Esophagus muscularis mucosa (tissue), 4 donors: ENCODE results near the gene ELOVL6. TPM values are rescaled to one million over a fixed set of nuclear protein-coding genes. Genes with fewer than 3 reads are reported as not detected.

Experiments
- DNase-seq: peaks from one replicate; pipeline ENCODE4 v3.0.0-alpha.2; 2017; ENCODE audit errors: extremely low spot score
- H3K27ac ChIP-seq, 4 donors: fragments of 200-600 bp; sonication (generic); replicated peaks in 1 of 4; 1 replicate in 3 of 4; 2 replicates in 1 of 4; pipeline ENCODE4 v1.5.1; 2016 to 2019; ENCODE audit warnings: mild to moderate bottlenecking in 1 of 4
- H3K27me3 ChIP-seq, 4 donors: fragments of 200-600 bp; sonication (generic); one replicate each; pipeline versions ENCODE4 v1.5.1 to v1.6.0; 2016 to 2019
- H3K36me3 ChIP-seq, 4 donors: fragments of 200-600 bp; sonication (generic); one replicate each; pipeline ENCODE4 v1.5.1; 2016 to 2019
- H3K4me1 ChIP-seq, 4 donors: fragments of 200-600 bp; sonication (generic); one replicate each; pipeline ENCODE4 v1.5.1; 2016 to 2019
- H3K4me3 ChIP-seq, 4 donors: fragments of 200-600 bp; sonication (generic); 1 replicate in 2 of 4; 2 replicates in 2 of 4; pipeline ENCODE4 v1.5.1; 2016 to 2019; ENCODE audit warnings: mild to moderate bottlenecking in 4 of 4, moderate library complexity in 1 of 4
- H3K9me3 ChIP-seq, 4 donors: fragments of 200-600 bp; sonication (generic); 1 replicate in 3 of 4; 2 replicates in 1 of 4; pipeline ENCODE4 v1.5.1; 2016 to 2019
- CTCF ChIP-seq, 3 experiments: fragments of 200-600 bp in 2 of 3; fragments of 450-650 bp in 1 of 3; sonication (generic) in 2 of 3; IDR thresholded peaks; one replicate each; pipeline ENCODE4 v1.5.1; 2017 to 2019; ENCODE audit warnings: antibody characterized with exemption in 3 of 3, mild to moderate bottlenecking in 2 of 3, moderate library complexity in 1 of 3
- EP300 ChIP-seq: sonication (generic); formaldehyde crosslinking; IDR thresholded peaks from one replicate; pipeline ENCODE4 v1.6.1; 2017; ENCODE audit warnings: antibody characterized with exemption
- POLR2A ChIP-seq: fragments of 450-650 bp; IDR thresholded peaks from one replicate; pipeline ENCODE4 v1.6.1; 2017; ENCODE audit warnings: antibody characterized with exemption, moderate library complexity, mild to moderate bottlenecking, low read depth
- POLR2AphosphoS5 ChIP-seq, 2 donors: sonication (generic); formaldehyde crosslinking; IDR thresholded peaks; one replicate each; pipeline ENCODE4 v1.6.1; 2017; ENCODE audit warnings: antibody characterized with exemption in 2 of 2
- WGBS: methylation state at CpG from one replicate; pipeline ENCODE4 v1.1.5; 2018; 5-methylcytosine and 5-hydroxymethylcytosine counted together
- intact Hi-C: fragments of 100-400 bp; cut with DNase I; formaldehyde crosslinking; loops from one replicate; pipeline ENCODE4 v1.15.1; 2023
- total RNA-seq, 4 donors: library from RNA; depleted of rRNA; stranded (reverse); fragments of >200 nt; gene quantifications; one replicate each; pipeline versions ENCODE4 v1.1.0 to v1.2.1, GENCODE V29; 2016

The ELOVL6 gene
- total RNA-seq, 4 donors from 2014 or later, result 1.7 to 3.1 (median 2.3) TPM

- H3K9me3 ChIP-seq, result no peaks in the 10 kb centered on the region
- no peak for DNase-seq
- intact Hi-C loops, result no loop called here
- no peaks in the 10 kb centered on the region for H3K4me1 ChIP-seq
- no peak overlapping the region for H3K27ac ChIP-seq
- no peaks in the 10 kb centered on the region for H3K27me3 ChIP-seq
- TF ChIP-seq EP300, result no peak
- WGBS, result 97% methylated on average over 6 of the region's 6 CpGs
- H3K4me3 ChIP-seq, result no peak overlapping the region
- no peaks in the 10 kb centered on the region for H3K36me3 ChIP-seq
These were observed 77.9 kb downstream of the ELOVL6 start for GRCh38 chr4:110120506-110120905.

GRCh38 chr4:110119880-110120279 is 78.5 kb downstream of the ELOVL6 start:
- WGBS, result 88% methylated on average over 1 of the region's 1 CpG
- TF ChIP-seq POLR2AphosphoS5 (IDR thresholded peaks at IDR 0.05), result no peak
- TF ChIP-seq CTCF (IDR thresholded peaks at IDR 0.05), result no peak
- no peak for TF ChIP-seq EP300
- TF ChIP-seq POLR2A, result no peak
- intact Hi-C loops, result no loop called here
- Histone ChIP-seq H3K4me1 (no peaks in the 10 kb centered on the region), H3K27me3 (no peaks in the 10 kb centered on the region), H3K36me3 (no peaks in the 10 kb centered on the region), H3K27ac (no peak overlapping the region), H3K9me3 (no peaks in the 10 kb centered on the region), H3K4me3 (no peak overlapping the region)
- DNase-seq, result no peak

GRCh38 chr4:110119337-110119736 is 79.1 kb downstream of the ELOVL6 start:
- DNase-seq, result no peak
- H3K27me3 ChIP-seq, result no peaks in the 10 kb centered on the region
- 72% methylated on average over 3 of the region's 3 CpGs for WGBS
- intact Hi-C loops, result no loop called here
- H3K36me3 ChIP-seq, result no peaks in the 10 kb centered on the region
- no peak overlapping the region for H3K4me3 ChIP-seq
- H3K27ac ChIP-seq, result no peak overlapping the region
- H3K9me3 ChIP-seq, result no peaks in the 10 kb centered on the region
- TF ChIP-seq CTCF (IDR thresholded peaks at IDR 0.05) (no peak), POLR2A (no peak), EP300 (no peak), POLR2AphosphoS5 (IDR thresholded peaks at IDR 0.05) (no peak)
- H3K4me1 ChIP-seq, result no peaks in the 10 kb centered on the region

- Histone ChIP-seq H3K4me3 (no peak overlapping the region), H3K4me1 (peaks cover 0 to 10% (median 8%) of the 10 kb centered on the region in 4 donors), H3K36me3 (no peaks in the 10 kb centered on the region), H3K27me3 (no peaks in the 10 kb centered on the region), H3K27ac (no peak overlapping the region), H3K9me3 (no peaks in the 10 kb centered on the region)
- no peak for DNase-seq
- intact Hi-C loops, result no loop called here
- TF ChIP-seq POLR2A (no peak), CTCF (IDR thresholded peaks at IDR 0.05) (no peak), POLR2AphosphoS5 (IDR thresholded peaks at IDR 0.05) (no peak), EP300 (no peak)
- 100% methylated on average over 4 of the region's 4 CpGs for WGBS
These were observed 86.4 kb downstream of the ELOVL6 start for GRCh38 chr4:110112056-110112455.

- H3K27me3 ChIP-seq, result no peaks in the 10 kb centered on the region
These were observed 89.0 kb downstream of the ELOVL6 start for GRCh38 chr4:110109455-110109854.

GRCh38 chr4:110108960-110109359 is 89.5 kb downstream of the ELOVL6 start:
- intact Hi-C loops, result no loop called here
- peaks cover 0 to 10% (median 8%) of the 10 kb centered on the region in 4 donors for H3K4me1 ChIP-seq
- DNase-seq, result no peak
- no peaks in the 10 kb centered on the region for H3K27me3 ChIP-seq
- no peak overlapping the region for H3K27ac ChIP-seq
- no peaks in the 10 kb centered on the region for H3K36me3 ChIP-seq
- H3K4me3 ChIP-seq, result no peak overlapping the region
- TF ChIP-seq POLR2A (no peak), CTCF (IDR thresholded peaks at IDR 0.05) (no peak), EP300 (no peak), POLR2AphosphoS5 (IDR thresholded peaks at IDR 0.05) (no peak)
- 95% methylated on average over 1 of the region's 1 CpG for WGBS
- no peaks in the 10 kb centered on the region for H3K9me3 ChIP-seq

More at GRCh38 chr4:110109455-110109854, 89.0 kb downstream of the ELOVL6 start:
- intact Hi-C loops, result no loop called here
- Histone ChIP-seq H3K4me1 (peaks cover 0 to 10% (median 8%) of the 10 kb centered on the region in 4 donors), H3K36me3 (no peaks in the 10 kb centered on the region), H3K9me3 (no peaks in the 10 kb centered on the region), H3K4me3 (no peak overlapping the region), H3K27ac (no peak overlapping the region)
- WGBS, result 88% methylated on average over 3 of the region's 3 CpGs
- no peak for DNase-seq
- TF ChIP-seq POLR2A (no peak), EP300 (no peak)
